ENCODE results near the gene GIGYF2.

GRCh38 chr2:232816657-232817056, 119.5 kb downstream of the GIGYF2 start:
- TF ChIP-seq CTCF (IDR thresholded peaks at IDR 0.05) (no peak), RAD21 (conservative IDR thresholded peaks at IDR 0.05 in 1 of 2, IDR thresholded peaks at IDR 0.05 in 1 of 2) (no peak), ELK1 (IDR thresholded peaks at IDR 0.05; ENCODE audit: low read depth, low read length) (no peak), REST (IDR thresholded peaks at IDR 0.05) (no peak), PHF8 (IDR thresholded peaks at IDR 0.05; ENCODE audit: borderline replicate concordance, low read depth) (no peak), ESRRA (IDR thresholded peaks at IDR 0.05; ENCODE audit: borderline replicate concordance, low read length) (no peak), ZC3H11A (IDR thresholded peaks at IDR 0.05) (no peak), MAX (IDR thresholded peaks at IDR 0.05) (no peak), MYC (IDR thresholded peaks at IDR 0.05; ENCODE audit: borderline replicate concordance, low read length) (no peak), MAZ (IDR thresholded peaks at IDR 0.05; ENCODE audit: borderline replicate concordance, low read depth, low read length) (no peak), RFX5 (IDR thresholded peaks at IDR 0.05) (no peak)

All from A549 (cell line).